Skeletal muscle satellite cell (primary cell): ENCODE measurements around the gene NBPF15. TPM values are rescaled to one million over a fixed set of nuclear protein-coding genes. Genes with fewer than 3 reads are reported as not detected.
A peak's percentile ranks its signal among the peaks of the same experiment; 100 is the strongest.
"Not testable (repeated sequence)": the region's sequence is repeated elsewhere in the genome, so short reads cannot be mapped to it uniquely, and the experiment has no call there.

Experiments used
- H3K27me3 ChIP-seq: 2 replicates; pipeline ENCODE4 v1.7.0; 2013; ENCODE audit warnings: low read length; ENCODE audit not compliant: control insufficient read depth, insufficient read depth
- H3K36me3 ChIP-seq: 2 replicates; pipeline ENCODE4 v1.7.0; 2013; ENCODE audit warnings: mild to moderate bottlenecking, control low read depth, low read length; ENCODE audit not compliant: insufficient read depth
- H3K4me1 ChIP-seq: 2 replicates; pipeline ENCODE4 v1.7.0; 2013; ENCODE audit warnings: low read length; ENCODE audit not compliant: control insufficient read depth, insufficient read depth
- H3K4me2 ChIP-seq: 2 replicates; pipeline ENCODE4 v1.7.0; 2013; ENCODE audit warnings: mild to moderate bottlenecking, low read length
- H3K4me3 ChIP-seq: 2 replicates; pipeline ENCODE4 v1.7.0; 2013; ENCODE audit warnings: low read length
- H3K9ac ChIP-seq: 2 replicates; pipeline ENCODE4 v1.7.0; 2013; ENCODE audit warnings: mild to moderate bottlenecking, low read depth, low read length, moderate library complexity
- H3K9me3 ChIP-seq: replicated peaks from 2 replicates; pipeline ENCODE4 v1.7.0; 2013; ENCODE audit warnings: mild to moderate bottlenecking, control low read depth, low read length
- small RNA-seq: library from RNA; depleted of rRNA; stranded (forward); fragments of <200 nt; gene quantifications from one replicate; pipeline ENCODE3, GENCODE V24; 2012

Gene NBPF15

DNA sequence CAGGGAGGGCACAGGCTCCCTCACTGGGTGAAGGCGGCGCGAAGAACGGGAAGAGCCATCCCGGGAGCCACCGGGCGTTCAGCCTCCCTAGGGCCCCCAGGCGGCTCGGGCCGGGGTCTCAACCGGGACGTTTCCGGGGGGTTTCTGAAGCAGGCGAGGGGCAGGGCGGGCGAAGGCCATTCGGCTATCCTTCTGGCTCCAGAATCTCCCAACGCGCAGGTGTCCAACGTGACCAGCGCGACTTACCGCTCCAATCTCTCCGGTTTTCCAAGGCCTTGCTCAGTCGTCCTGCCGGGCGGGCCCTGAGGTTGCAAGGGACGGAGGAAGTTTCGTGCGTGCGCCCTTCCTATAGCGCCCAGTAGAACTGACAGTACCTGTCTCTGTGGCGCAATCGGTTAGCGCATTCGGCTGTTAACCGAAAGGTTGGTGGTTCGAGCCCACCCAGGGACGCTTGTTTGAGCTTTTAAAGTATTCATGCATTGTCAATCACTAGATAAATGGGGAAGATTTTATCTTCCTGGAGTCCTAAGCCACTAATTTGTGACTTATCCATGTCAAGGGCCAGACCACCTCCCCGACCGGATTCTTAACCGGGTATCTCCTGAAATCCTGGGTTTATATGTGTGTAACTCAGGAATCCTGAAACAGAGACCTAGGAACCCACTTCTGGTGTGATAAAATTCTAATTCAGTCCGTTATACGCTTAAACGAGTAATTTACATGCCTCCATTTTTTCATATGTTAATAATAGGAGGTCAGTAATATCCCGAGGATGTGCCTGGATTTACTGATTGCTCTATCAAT is 42.4 kb downstream of the NBPF15 start:
- not testable (repeated sequence) for H3K36me3 ChIP-seq, H3K9me3 ChIP-seq, H3K27me3 ChIP-seq, H3K4me1 ChIP-seq
- Histone ChIP-seq H3K4me3 (peak overlapping the region; percentile 73), H3K4me2 (peak overlapping the region; percentile 85), H3K9ac (peak overlapping the region; percentile 45)

DNA sequence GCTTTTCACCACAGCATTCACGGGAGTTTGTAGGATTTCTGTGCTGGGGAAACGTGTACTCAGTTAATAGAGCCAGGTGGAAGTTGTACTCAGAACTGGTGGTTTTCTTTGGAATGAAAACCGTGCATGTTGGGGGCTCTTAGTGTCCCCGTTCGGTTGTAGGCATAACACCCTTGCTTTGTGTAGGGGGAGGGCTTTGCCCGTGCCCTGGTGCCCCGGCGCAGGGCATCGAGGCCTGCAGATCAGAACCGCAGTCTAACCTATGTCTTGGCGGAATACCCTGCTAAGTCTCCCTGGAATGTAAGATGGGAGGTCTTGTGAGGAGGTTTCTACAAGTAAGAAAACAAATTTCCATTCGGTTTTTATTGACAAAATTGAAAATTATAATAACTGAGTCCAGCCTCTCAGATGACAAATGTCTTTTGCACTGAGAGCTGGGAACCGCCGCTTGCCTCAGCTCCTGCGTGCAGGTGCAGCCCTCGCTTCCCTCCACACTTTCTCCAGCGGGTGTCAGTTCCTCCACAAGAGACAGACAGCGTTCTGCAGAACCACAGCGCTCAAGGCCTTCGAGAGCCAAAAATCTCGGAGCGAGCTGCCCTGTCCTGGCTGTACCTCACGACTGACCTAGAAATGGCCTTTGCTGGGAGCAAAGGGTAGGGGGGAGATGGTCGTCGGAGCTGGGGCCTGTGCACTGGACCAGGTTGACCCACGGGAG is 47.9 kb downstream of the NBPF15 start:
- H3K9me3 ChIP-seq = not testable (repeated sequence)
- H3K9ac ChIP-seq = peak overlapping the region; percentile 39

GRCh38 chr1:144412491-144413403 is 48.7 kb downstream of the NBPF15 start:
- not testable (repeated sequence) for H3K4me1 ChIP-seq, H3K9me3 ChIP-seq, H3K27me3 ChIP-seq, H3K36me3 ChIP-seq
- Histone ChIP-seq H3K4me3 (peak overlapping the region; percentile 50), H3K4me2 (peak overlapping the region; percentile 65), H3K9ac (peak overlapping the region; percentile 39)

More for the DNA sequence above, 47.9 kb downstream of the NBPF15 start:
- Histone ChIP-seq H3K4me3 (peak overlapping the region; percentile 50), H3K4me2 (peak overlapping the region; percentile 65)
- not testable (repeated sequence) for H3K4me1 ChIP-seq, H3K36me3 ChIP-seq, H3K27me3 ChIP-seq

GRCh38 chr1:144412068-144412471 is 49.4 kb downstream of the NBPF15 start:
- not testable (repeated sequence) for H3K27me3 ChIP-seq, H3K36me3 ChIP-seq, H3K9me3 ChIP-seq, H3K4me3 ChIP-seq, H3K4me1 ChIP-seq, H3K9ac ChIP-seq
- H3K4me2 ChIP-seq = peak overlapping the region; percentile 49

DNA sequence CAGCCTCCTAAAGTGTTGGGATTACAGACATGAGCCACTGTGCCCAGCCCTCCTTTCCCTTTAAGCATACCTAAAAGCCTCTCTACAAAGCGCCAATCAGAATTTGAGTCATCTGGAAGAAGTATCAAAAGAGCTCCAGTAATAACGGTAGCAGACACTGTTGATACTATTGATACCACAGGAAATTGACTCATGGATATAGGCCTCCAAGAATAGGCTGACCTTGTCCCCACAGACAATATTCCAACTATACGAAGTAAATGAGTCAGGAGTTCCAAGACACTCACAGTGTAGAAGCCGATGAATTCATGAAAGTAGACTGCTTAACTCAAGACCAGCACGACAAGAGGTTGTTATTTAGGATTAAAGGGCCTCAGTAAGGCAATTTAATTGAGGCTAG is 58.7 kb downstream of the NBPF15 start:
- H3K27me3 ChIP-seq, H3K4me2 ChIP-seq, H3K9ac ChIP-seq, H3K4me1 ChIP-seq, H3K4me3 ChIP-seq, H3K36me3 ChIP-seq, H3K9me3 ChIP-seq: not testable (repeated sequence)

- not testable (repeated sequence) for H3K4me3 ChIP-seq, H3K4me2 ChIP-seq, H3K9me3 ChIP-seq, H3K27me3 ChIP-seq, H3K9ac ChIP-seq, H3K36me3 ChIP-seq, H3K4me1 ChIP-seq
Observed at GRCh38 chr1:144371651-144372050, 89.8 kb downstream of the NBPF15 start.

Small RNA genes within 50 kb of the gene (small RNA-seq; reads per million reads assigned to genes)
- gene AC246785.4 (not detected), gene RNVU1-15 (156 reads per million, percentile 97 among the genes with 10 or more reads in this experiment)
